D721Med (cell line): ENCODE measurements around the gene MALT1.
A peak's percentile ranks its signal among the peaks of the same experiment; 100 is the strongest.

Experiments
- DNase-seq: peaks from one replicate; pipeline ENCODE4 v3.0.0; 2011; ENCODE audit warnings: low spot score; ENCODE audit not compliant: insufficient read length
- FAIRE-seq: peaks from 2 replicates; lab custom pipeline; 2011; peaks lifted over from hg19 to GRCh38; lab: Jason Lieb, UNC
- CTCF ChIP-seq: IDR thresholded peaks from 2 replicates; pipeline ENCODE4 v1.5.1; 2012; ENCODE audit warnings: mild to moderate bottlenecking, control low read depth; ENCODE audit not compliant: insufficient read depth; ENCODE audit errors: missing control alignments

MALT1 gene

GRCh38 chr18:58654896-58655614 is 16.2 kb upstream of the MALT1 start:
- DNase-seq: no peak
- no peak for TF ChIP-seq CTCF
- FAIRE-seq: peak; percentile 97

- DNase-seq (no peak), FAIRE-seq (peak; percentile 21)
- TF ChIP-seq CTCF: no peak
Measured at GRCh38 chr18:58657081-58657480, 14.2 kb upstream of the MALT1 start.

GRCh38 chr18:58657494-58657893 is 13.8 kb upstream of the MALT1 start:
- TF ChIP-seq CTCF: no peak
- FAIRE-seq: no peak
- DNase-seq: no peak

GRCh38 chr18:58659691-58660090 is 11.6 kb upstream of the MALT1 start:
- TF ChIP-seq CTCF: no peak
- DNase-seq: no peak
- no peak for FAIRE-seq

GRCh38 chr18:58660915-58661314 is 10.3 kb upstream of the MALT1 start:
- TF ChIP-seq CTCF: no peak
- FAIRE-seq: no peak
- peak; percentile 3 for DNase-seq

GRCh38 chr18:58661423-58661822 is 9.8 kb upstream of the MALT1 start:
- peak; percentile 87 for FAIRE-seq
- TF ChIP-seq CTCF: peak; percentile 16
- DNase-seq: peak; percentile 6

- peak; percentile 90 for FAIRE-seq
- TF ChIP-seq CTCF: no peak
Measured at GRCh38 chr18:58662118-58662517, 9.1 kb upstream of the MALT1 start.

More at GRCh38 chr18:58662118-58662517, 9.1 kb upstream of the MALT1 start:
- no peak for DNase-seq
